Kidney epithelial cell (primary cell): Measurements from ENCODE around the gene FAM13A. TPM values are rescaled to one million over a fixed set of nuclear protein-coding genes. Genes with fewer than 3 reads are reported as not detected.

Source experiments
- DNase-seq: peaks from one replicate; pipeline ENCODE4 v3.0.0-alpha.2; 2010; ENCODE audit warnings: low read depth
- H3K27me3 ChIP-seq: 2 replicates; pipeline ENCODE4 v1.6.0; 2011; ENCODE audit warnings: low read length; ENCODE audit not compliant: control insufficient read depth, insufficient read depth
- H3K36me3 ChIP-seq: 2 replicates; pipeline ENCODE4 v1.5.1; 2011; ENCODE audit warnings: low read length; ENCODE audit not compliant: control insufficient read depth, insufficient read depth
- H3K4me3 ChIP-seq: 2 replicates; pipeline ENCODE4 v1.5.1; 2011; ENCODE audit warnings: low read depth, mild to moderate bottlenecking, control low read depth, low read length
- total RNA-seq: library from RNA; depleted of rRNA; stranded (reverse); fragments of >200 nt; gene quantifications from 2 replicates; pipeline ENCODE4 v1.2.3, GENCODE V29; 2015
- TF ChIP-seq, protein P1 (sequence below): IDR thresholded peaks from 2 replicates; pipeline ENCODE4 v1.5.1; 2011; ENCODE audit warnings: mild to moderate bottlenecking, moderate library complexity, low read length, control low read depth, inconsistent platforms; ENCODE audit not compliant: insufficient read depth, poor library complexity, severe bottlenecking

The FAM13A gene
- total RNA-seq, 1 donor from 2014 or later = 3.4 TPM

DNA sequence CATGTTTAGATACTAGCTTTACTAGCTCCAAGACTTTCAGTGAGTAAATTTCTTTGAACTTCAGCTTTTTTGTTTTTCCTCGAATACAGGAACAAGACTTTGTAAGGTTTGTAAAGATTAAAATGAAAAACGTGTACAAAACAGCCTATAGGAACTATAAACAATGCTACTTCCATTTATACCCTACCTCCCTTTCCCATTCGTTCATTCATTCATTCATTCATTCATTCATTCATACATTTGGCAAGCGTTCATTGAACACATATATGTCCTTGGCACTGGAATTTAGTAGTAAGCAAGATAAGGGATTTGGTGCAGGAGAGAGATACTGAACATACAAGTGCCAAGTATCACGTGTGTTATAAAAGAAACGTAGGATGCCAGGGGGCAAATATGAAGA lies 293.9 kb downstream of the FAM13A start:
- Histone ChIP-seq H3K27me3 (no peaks in the 10 kb centered on the region), H3K4me3 (no peak overlapping the region), H3K36me3 (no peaks in the 10 kb centered on the region)
- TF ChIP-seq, protein P1, sequence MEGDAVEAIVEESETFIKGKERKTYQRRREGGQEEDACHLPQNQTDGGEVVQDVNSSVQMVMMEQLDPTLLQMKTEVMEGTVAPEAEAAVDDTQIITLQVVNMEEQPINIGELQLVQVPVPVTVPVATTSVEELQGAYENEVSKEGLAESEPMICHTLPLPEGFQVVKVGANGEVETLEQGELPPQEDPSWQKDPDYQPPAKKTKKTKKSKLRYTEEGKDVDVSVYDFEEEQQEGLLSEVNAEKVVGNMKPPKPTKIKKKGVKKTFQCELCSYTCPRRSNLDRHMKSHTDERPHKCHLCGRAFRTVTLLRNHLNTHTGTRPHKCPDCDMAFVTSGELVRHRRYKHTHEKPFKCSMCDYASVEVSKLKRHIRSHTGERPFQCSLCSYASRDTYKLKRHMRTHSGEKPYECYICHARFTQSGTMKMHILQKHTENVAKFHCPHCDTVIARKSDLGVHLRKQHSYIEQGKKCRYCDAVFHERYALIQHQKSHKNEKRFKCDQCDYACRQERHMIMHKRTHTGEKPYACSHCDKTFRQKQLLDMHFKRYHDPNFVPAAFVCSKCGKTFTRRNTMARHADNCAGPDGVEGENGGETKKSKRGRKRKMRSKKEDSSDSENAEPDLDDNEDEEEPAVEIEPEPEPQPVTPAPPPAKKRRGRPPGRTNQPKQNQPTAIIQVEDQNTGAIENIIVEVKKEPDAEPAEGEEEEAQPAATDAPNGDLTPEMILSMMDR = no peak
- no peak for DNase-seq

DNA sequence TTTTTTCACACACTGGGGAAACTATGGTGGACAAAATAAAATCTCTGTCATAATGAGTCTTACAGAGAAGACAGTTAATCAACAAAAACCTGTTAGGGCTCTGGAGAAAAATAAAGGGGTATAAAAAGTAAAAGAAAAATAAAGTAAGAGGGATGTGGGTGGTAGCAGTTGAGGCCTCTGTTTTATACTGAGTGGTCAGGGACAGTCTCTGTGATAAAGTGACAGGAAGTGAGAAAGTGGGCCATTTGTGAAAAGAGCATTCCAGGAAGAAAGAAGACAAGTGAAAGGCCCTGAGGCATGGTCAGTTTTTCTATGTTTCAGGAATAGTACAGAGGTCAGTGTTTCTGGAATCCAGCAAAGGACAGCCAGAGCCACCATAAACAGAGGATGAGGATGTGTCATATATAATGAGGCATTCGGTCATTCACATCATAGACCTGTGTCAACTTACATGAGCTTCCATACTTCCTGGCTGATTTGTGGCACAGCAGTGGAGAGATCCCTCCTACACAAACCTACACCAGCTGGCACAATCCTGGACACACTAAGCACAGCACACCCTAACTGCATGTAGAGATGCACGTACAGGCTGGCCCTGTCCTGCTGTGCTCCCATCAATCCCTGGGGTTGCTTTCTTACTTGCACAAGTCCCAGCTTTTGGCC lies 295.0 kb downstream of the FAM13A start:
- Histone ChIP-seq H3K4me3 (no peak overlapping the region), H3K36me3 (no peaks in the 10 kb centered on the region), H3K27me3 (no peaks in the 10 kb centered on the region)
- TF ChIP-seq, protein P1 = no peak
- DNase-seq = no peak

DNA sequence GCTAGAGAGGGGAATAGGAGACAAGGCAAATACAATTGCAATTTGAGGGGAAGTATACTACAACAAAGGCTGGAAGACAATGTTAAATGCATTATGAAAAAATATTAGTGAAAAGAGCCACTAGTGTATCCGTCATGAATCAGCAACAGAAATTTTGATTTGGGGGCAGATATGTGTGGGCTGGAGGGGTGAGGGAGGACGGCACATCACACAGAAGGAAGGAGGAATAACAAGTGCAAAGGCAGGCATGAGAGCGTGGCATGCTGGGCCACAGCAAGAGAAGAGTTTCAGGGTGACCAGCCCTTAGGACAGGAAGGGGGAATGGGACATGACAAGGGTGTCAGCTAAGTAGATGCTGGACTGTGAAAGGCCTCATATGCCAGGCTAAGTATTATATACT lies 295.6 kb downstream of the FAM13A start:
- Histone ChIP-seq H3K27me3 (no peaks in the 10 kb centered on the region), H3K4me3 (no peak overlapping the region), H3K36me3 (no peaks in the 10 kb centered on the region)
- DNase-seq = no peak
- TF ChIP-seq, protein P1 = no peak

DNA sequence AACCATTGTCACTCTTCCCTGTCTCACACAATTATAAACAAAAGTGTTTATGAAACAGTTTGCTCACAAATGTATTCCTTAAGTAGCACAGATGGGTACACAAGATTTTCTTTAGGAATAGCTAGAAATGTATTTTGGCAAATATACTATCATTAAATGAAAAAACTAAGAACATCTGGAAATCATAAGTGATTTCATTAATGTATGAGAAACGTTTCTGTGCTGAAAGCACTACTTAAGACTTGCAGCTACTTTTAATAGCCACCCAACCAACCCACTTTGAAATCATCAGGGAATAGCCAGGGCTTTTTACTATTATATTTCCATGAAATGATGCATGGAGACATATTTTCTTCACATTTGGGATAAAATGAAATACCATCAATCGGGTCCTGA lies 297.1 kb downstream of the FAM13A start:
- no peak overlapping the region for H3K4me3 ChIP-seq
- TF ChIP-seq, protein P1 = no peak
- no peaks in the 10 kb centered on the region for H3K27me3 ChIP-seq
- no peak for DNase-seq
- no peaks in the 10 kb centered on the region for H3K36me3 ChIP-seq

DNA sequence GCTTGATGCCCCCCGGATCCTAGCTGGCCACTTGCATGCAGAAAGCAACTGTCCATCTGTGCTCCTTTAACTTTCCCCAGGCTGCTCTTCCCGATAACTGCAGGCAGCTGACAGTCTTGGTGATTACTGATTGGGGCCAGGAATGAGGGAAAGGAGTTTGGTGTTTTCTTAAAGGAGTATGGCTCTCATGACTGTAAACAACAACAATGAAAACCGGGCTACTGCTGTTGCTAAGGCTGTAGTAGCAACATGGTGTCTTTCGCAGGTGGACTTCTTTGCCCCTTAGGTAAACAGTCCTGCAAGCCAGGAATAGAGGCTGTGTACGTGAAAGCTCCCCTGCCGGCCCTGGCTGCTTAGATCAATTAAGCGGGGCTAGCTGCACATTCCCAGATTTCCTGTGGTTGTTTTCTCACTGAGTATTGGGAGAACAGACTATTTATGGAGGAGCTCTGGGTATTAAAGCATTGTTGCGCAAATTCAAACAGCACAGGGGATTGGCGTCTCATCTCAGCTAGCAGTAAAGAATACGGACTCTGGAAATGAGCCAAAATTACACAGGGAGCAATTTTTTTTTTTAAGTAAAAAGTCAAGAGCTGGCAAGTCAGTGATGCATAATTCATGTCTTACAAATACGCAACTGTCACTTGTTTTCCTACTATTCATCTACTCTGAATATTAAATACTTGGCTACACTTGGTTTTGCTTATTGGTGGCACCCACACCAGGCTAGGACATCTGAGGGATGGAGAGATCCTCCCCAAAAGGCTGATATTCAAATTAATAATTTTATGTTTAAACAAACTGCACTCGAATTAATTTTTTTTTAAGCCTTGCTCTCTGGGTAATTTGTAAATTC lies 297.7 kb downstream of the FAM13A start:
- TF ChIP-seq, protein P1 = no peak
- Histone ChIP-seq H3K27me3 (no peaks in the 10 kb centered on the region), H3K4me3 (no peak overlapping the region), H3K36me3 (no peaks in the 10 kb centered on the region)
- DNase-seq = no peak
